ENCODE results near the gene TRAPPC3. TPM values are rescaled to one million over a fixed set of nuclear protein-coding genes. Genes with fewer than 3 reads are reported as not detected.
A peak's percentile ranks its signal among the peaks of the same experiment; 100 is the strongest.

The TRAPPC3 gene
- total and polyA plus RNA-seq, 3 experiments from 2014 or later, result 61.7 to 117 (median 63.1) TPM

DNA sequence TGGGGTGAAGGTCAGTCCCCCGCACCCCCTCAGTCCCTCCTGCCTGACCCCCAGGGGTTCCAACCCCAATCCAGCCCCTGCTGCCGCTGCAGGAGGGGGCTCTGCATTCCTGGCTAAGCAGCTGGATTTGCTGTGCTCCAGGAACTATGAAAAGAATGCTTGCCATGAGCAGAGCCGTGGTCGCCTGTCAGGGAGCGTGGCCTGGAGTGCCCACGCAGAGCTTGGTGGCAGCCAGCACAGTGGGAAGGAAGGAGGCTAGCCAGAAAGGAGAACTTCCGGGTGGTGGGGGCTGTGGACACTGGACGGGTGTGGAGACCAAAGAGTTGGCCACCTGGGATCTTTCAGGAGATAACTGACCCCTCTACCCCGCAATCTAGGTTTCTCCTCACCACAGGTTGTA lies 29.8 kb downstream of the TRAPPC3 start:
- Histone ChIP-seq H3K27ac (ENCODE audit: low read depth, low read length) (no peak overlapping the region), H3K36me3 (ENCODE audit: insufficient read depth, low read length) (no peaks in the 10 kb centered on the region), H3K4me1 (ENCODE audit: insufficient read depth, low read length) (no peaks in the 10 kb centered on the region), H3K9me3 (ENCODE audit: low read length) (no peaks in the 10 kb centered on the region), H3K4me3 (ENCODE audit: low read length) (no peak overlapping the region), H3K27me3 (ENCODE audit: insufficient read depth, low read length, poor library complexity, severe bottlenecking) (peaks cover 9% of the 10 kb centered on the region)
- ChIA-PET POLR2A (no interaction called here), CTCF (interaction anchor here (1.1 to 1.2 kb wide), 2 partner anchors 13 to 301 kb away, joined by 3 read pairs; no protein-coding TSS in a partner anchor)
- H3K4me3 Mint-ChIP-seq, result no peak overlapping the region
- peaks cover 5 to 17% (median 9%) of the 10 kb centered on the region in 3 donors for H3K4me1 Mint-ChIP-seq
- no peak for DNase-seq
- peaks cover 0 to 5% (median 0%) of the 10 kb centered on the region in 3 donors for H3K36me3 Mint-ChIP-seq
- no peaks in the 10 kb centered on the region for H3K9me3 Mint-ChIP-seq
- H3K27me3 Mint-ChIP-seq, result peaks cover 19 to 32% of the 10 kb centered on the region in 2 donors
- no peak overlapping the region for H3K27ac Mint-ChIP-seq

DNA sequence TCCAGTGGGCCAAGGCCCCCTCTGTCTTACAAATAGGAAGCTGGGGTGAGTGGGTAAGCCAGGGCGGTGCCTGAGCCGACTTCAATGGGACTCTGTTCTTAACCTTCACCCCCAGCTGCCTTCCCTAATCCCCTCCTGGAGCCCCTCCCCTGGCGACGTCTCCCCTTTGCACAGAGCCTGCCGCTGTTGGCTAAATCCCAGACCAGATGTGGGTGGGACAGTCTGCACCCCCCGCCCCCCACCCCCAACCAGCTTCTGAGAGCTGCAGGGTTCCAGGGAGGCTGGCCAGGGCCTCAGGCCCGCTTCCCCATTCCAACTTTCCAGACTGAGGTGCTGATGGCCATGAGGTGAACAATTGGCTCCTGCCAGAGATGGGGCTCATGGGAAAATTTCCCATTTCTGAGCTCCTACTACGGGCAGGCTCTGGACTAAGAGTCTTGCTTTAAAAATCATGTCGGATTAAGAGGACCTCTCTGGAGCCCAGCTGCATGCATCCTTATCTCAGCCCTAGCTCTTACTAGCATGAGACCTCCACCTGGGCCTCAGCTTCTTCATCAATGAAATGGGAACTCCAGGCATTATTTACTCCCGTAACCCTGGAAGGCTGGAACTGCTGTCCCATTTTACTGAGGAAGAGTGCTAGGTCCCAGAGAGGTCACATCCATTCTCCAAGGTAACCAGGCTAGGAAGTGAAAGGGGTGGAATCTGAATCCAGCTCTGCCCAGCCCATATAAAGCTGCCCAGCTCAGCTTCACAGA lies 30.7 kb downstream of the TRAPPC3 start:
- peaks cover 0 to 5% (median 0%) of the 10 kb centered on the region in 3 donors for H3K36me3 Mint-ChIP-seq
- H3K4me1 Mint-ChIP-seq, result peaks cover 3 to 10% (median 4%) of the 10 kb centered on the region in 3 donors
- no peaks in the 10 kb centered on the region for H3K4me1 ChIP-seq (ENCODE audit: insufficient read depth, low read length)

DNA sequence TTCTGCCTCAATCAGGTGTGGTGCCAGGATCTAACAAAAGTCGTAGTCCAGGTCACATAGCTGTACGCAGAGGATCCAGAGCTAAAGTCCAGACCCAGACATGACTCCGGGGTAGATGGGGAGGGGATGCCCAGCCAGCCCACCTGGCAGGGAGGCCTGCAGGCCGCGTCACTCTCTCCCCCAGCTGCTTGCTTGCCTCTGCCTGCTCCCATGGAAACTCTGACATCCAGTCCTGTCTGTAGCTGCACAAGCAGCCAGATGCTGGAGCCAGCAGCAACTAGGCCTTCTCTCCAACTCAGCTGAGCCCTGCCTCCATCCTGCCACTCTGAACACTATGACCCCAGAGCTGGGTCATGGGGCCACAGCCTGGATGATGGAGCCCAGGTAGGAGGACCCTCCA lies 32.4 kb downstream of the TRAPPC3 start:
- H3K36me3 ChIP-seq (ENCODE audit: insufficient read depth, low read length), result no peaks in the 10 kb centered on the region
- POLR2A ChIA-PET, result no interaction called here
- no peaks in the 10 kb centered on the region for H3K36me3 Mint-ChIP-seq
- H3K27ac ChIP-seq (ENCODE audit: low read depth, low read length), result no peak overlapping the region
- H3K9me3 ChIP-seq (ENCODE audit: low read length), result no peaks in the 10 kb centered on the region
- H3K4me3 Mint-ChIP-seq, result no peak overlapping the region
- no peak overlapping the region for H3K27ac Mint-ChIP-seq
- H3K27me3 ChIP-seq (ENCODE audit: insufficient read depth, low read length, poor library complexity, severe bottlenecking), result no peaks in the 10 kb centered on the region
- peaks cover 0 to 8% of the 10 kb centered on the region in 2 donors for H3K27me3 Mint-ChIP-seq
- H3K4me1 Mint-ChIP-seq, result peaks cover 0 to 4% (median 0%) of the 10 kb centered on the region in 3 donors
- H3K4me3 ChIP-seq (ENCODE audit: low read length), result no peak overlapping the region
- H3K4me1 ChIP-seq (ENCODE audit: insufficient read depth, low read length), result no peaks in the 10 kb centered on the region
- H3K9me3 Mint-ChIP-seq, result no peaks in the 10 kb centered on the region
- DNase-seq, result no peak
- CTCF ChIA-PET, result interaction anchor here (0.9 to 1.9 kb wide), 3 partner anchors 17 to 33 kb away, joined by 3 to 5 read pairs (median 4); partner anchors contain the start of gene TRAPPC3

More for the DNA sequence above, 30.7 kb downstream of the TRAPPC3 start:
- Histone ChIP-seq H3K36me3 (ENCODE audit: insufficient read depth, low read length) (no peaks in the 10 kb centered on the region), H3K9me3 (ENCODE audit: low read length) (no peaks in the 10 kb centered on the region), H3K27me3 (ENCODE audit: insufficient read depth, low read length, poor library complexity, severe bottlenecking) (peaks cover under 1% of the 10 kb centered on the region), H3K27ac (ENCODE audit: low read depth, low read length) (no peak overlapping the region), H3K4me3 (ENCODE audit: low read length) (no peak overlapping the region)
- ChIA-PET POLR2A (no interaction called here), CTCF (interaction anchor here (1.1 to 1.2 kb wide), 2 partner anchors 12 to 301 kb away, joined by 3 read pairs; no protein-coding TSS in a partner anchor)
- no peak overlapping the region for H3K4me3 Mint-ChIP-seq
- H3K27me3 Mint-ChIP-seq, result peaks cover 10 to 25% of the 10 kb centered on the region in 2 donors
- no peak overlapping the region for H3K27ac Mint-ChIP-seq
- DNase-seq, result no peak
- H3K9me3 Mint-ChIP-seq, result no peaks in the 10 kb centered on the region

- H3K4me1 Mint-ChIP-seq, result peaks cover 3 to 11% (median 6%) of the 10 kb centered on the region in 3 donors
- DNase-seq, result no peak
Measured at GRCh38 chr1:36115931-36116330, 33.4 kb downstream of the TRAPPC3 start.

DNA sequence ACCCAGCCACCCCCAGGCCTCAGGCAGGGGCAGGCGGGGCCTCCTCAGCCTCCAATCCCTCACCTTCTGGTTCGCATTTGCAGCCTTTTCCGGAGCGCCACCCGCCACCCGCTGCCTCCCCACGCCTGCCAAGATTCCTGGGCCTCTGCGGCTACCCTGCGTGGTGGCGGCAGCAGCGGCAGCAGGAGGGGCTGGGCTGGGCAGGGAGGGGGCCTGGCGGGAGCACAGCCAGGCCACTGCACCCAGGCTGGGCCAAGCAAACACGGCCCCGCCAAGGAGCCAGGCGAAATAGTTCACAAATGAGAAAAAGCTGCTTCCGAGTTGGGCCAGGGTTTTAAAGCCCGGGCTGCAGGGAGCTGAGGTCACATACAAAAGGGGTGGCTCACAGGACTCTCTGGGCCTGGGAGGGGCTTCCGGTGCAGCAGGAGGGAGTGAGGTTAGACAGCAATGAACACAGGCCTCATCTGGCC lies 34.1 kb downstream of the TRAPPC3 start:
- Histone ChIP-seq H3K4me1 (ENCODE audit: insufficient read depth, low read length) (no peaks in the 10 kb centered on the region), H3K36me3 (ENCODE audit: insufficient read depth, low read length) (no peaks in the 10 kb centered on the region), H3K27me3 (ENCODE audit: insufficient read depth, low read length, poor library complexity, severe bottlenecking) (no peaks in the 10 kb centered on the region), H3K9me3 (ENCODE audit: low read length) (no peaks in the 10 kb centered on the region), H3K4me3 (ENCODE audit: low read length) (no peak overlapping the region), H3K27ac (ENCODE audit: low read depth, low read length) (no peak overlapping the region)
- Mint-ChIP-seq H3K36me3 (peaks cover 0 to 1% (median 0%) of the 10 kb centered on the region in 3 donors), H3K27me3 (peaks cover 0 to 4% of the 10 kb centered on the region in 2 donors), H3K9me3 (no peaks in the 10 kb centered on the region), H3K4me1 (peaks cover 5 to 14% (median 6%) of the 10 kb centered on the region in 3 donors), H3K4me3 (no peak overlapping the region), H3K27ac (no peak overlapping the region)
- ChIA-PET POLR2A (no interaction called here), CTCF (no interaction called here)
- DNase-seq, result no peak

More at GRCh38 chr1:36115931-36116330, 33.4 kb downstream of the TRAPPC3 start:
- Histone ChIP-seq H3K27me3 (ENCODE audit: insufficient read depth, low read length, poor library complexity, severe bottlenecking) (no peaks in the 10 kb centered on the region), H3K27ac (ENCODE audit: low read depth, low read length) (no peak overlapping the region), H3K36me3 (ENCODE audit: insufficient read depth, low read length) (no peaks in the 10 kb centered on the region), H3K4me1 (ENCODE audit: insufficient read depth, low read length) (no peaks in the 10 kb centered on the region), H3K9me3 (ENCODE audit: low read length) (no peaks in the 10 kb centered on the region), H3K4me3 (ENCODE audit: low read length) (no peak overlapping the region)
- POLR2A ChIA-PET, result no interaction called here
- CTCF ChIA-PET, result interaction anchor here (1.5 kb wide), 1 partner anchor 19 kb away, joined by 4 read pairs; no protein-coding TSS in a partner anchor
- Mint-ChIP-seq H3K9me3 (no peaks in the 10 kb centered on the region), H3K27ac (no peak overlapping the region), H3K4me3 (no peak overlapping the region), H3K27me3 (peaks cover 0 to 4% of the 10 kb centered on the region in 2 donors), H3K36me3 (peaks cover 0 to 1% (median 0%) of the 10 kb centered on the region in 3 donors)

GRCh38 chr1:36114371-36114770 lies 34.9 kb downstream of the TRAPPC3 start:
- Mint-ChIP-seq H3K27ac (peak overlapping the region in 1 of 8 donors; percentile 91), H3K4me1 (peaks cover 6 to 18% (median 7%) of the 10 kb centered on the region in 3 donors), H3K27me3 (no peaks in the 10 kb centered on the region), H3K36me3 (peaks cover 0 to 1% (median 0%) of the 10 kb centered on the region in 3 donors), H3K4me3 (no peak overlapping the region), H3K9me3 (no peaks in the 10 kb centered on the region)
- Histone ChIP-seq H3K36me3 (ENCODE audit: insufficient read depth, low read length) (no peaks in the 10 kb centered on the region), H3K27me3 (ENCODE audit: insufficient read depth, low read length, poor library complexity, severe bottlenecking) (no peaks in the 10 kb centered on the region), H3K27ac (ENCODE audit: low read depth, low read length) (no peak overlapping the region), H3K4me1 (ENCODE audit: insufficient read depth, low read length) (peaks cover 2% of the 10 kb centered on the region), H3K4me3 (ENCODE audit: low read length) (no peak overlapping the region), H3K9me3 (ENCODE audit: low read length) (no peaks in the 10 kb centered on the region)
- CTCF ChIA-PET, result no interaction called here
- no peak for DNase-seq
- POLR2A ChIA-PET, result no interaction called here

DNA sequence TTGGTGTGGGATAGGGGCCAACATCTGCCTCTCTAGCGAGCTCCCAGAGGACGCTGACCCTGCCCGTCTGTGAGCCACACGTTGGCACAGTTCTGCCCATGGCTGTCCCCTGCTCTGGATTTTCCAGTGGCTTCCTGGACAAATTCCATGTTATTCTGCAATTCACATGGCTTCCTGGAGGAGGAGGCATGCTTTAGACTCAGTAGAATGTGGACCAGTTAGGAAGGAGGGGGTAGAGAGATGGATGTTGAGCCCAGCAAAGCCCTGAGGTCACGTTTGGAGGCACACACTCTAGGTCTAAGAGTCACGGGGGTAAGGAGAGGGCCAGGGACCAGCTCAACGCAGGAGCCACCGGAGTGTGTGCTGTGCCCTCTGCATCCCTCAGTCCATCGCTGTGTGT lies 36.5 kb downstream of the TRAPPC3 start:
- H3K4me1 Mint-ChIP-seq, result peaks cover 16 to 34% (median 19%) of the 10 kb centered on the region in 3 donors
- H3K27ac Mint-ChIP-seq, result no peak overlapping the region
- ChIA-PET POLR2A (no interaction called here), CTCF (interaction anchor here (1.1 kb wide), 1 partner anchor 13 kb away, joined by 4 read pairs; no protein-coding TSS in a partner anchor)
- Histone ChIP-seq H3K4me1 (ENCODE audit: insufficient read depth, low read length) (peaks cover 12% of the 10 kb centered on the region), H3K9me3 (ENCODE audit: low read length) (no peaks in the 10 kb centered on the region), H3K27me3 (ENCODE audit: insufficient read depth, low read length, poor library complexity, severe bottlenecking) (no peaks in the 10 kb centered on the region), H3K27ac (ENCODE audit: low read depth, low read length) (no peak overlapping the region), H3K36me3 (ENCODE audit: insufficient read depth, low read length) (no peaks in the 10 kb centered on the region), H3K4me3 (ENCODE audit: low read length) (no peak overlapping the region)
- no peak for DNase-seq
- no peak overlapping the region for H3K4me3 Mint-ChIP-seq
- H3K27me3 Mint-ChIP-seq, result no peaks in the 10 kb centered on the region
- H3K36me3 Mint-ChIP-seq, result peaks cover 0 to 1% (median 0%) of the 10 kb centered on the region in 3 donors
- no peaks in the 10 kb centered on the region for H3K9me3 Mint-ChIP-seq

DNA sequence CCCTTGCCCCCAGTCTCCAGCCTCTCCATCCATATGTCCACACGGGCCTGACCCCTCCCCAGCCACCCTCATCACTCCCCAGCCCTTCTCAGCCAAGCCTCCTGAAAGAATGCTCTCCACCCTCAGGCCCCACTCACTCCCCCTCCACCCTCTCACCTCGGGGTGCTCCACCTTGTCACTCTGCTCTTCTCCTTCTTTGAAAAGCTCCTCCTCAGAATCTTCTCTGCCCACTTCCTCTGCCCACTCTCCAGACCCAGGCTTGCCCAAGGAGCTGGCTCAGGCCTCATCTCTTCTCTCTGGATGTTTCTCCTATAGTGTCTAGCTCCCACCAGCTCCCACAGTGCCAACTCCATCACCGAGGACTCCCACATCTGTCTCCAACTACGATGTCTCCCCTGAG lies 38.1 kb downstream of the TRAPPC3 start:
- DNase-seq, result no peak
- no peak overlapping the region for H3K4me3 ChIP-seq (ENCODE audit: low read length)
- Mint-ChIP-seq H3K36me3 (peaks cover 0 to 1% (median 0%) of the 10 kb centered on the region in 3 donors), H3K27ac (peak overlapping the region in 4 of 8 donors; percentile 20 to 58 (median 46)), H3K9me3 (no peaks in the 10 kb centered on the region), H3K4me3 (no peak overlapping the region), H3K27me3 (no peaks in the 10 kb centered on the region), H3K4me1 (peaks cover 16 to 35% (median 19%) of the 10 kb centered on the region in 3 donors)
- H3K36me3 ChIP-seq (ENCODE audit: insufficient read depth, low read length), result no peaks in the 10 kb centered on the region
- H3K9me3 ChIP-seq (ENCODE audit: low read length), result no peaks in the 10 kb centered on the region
- no peak overlapping the region for H3K27ac ChIP-seq (ENCODE audit: low read depth, low read length)
- ChIA-PET POLR2A (no interaction called here), CTCF (interaction anchor here (1.2 to 2.4 kb wide), 2 partner anchors 11 to 24 kb away, joined by 3 to 9 read pairs; no protein-coding TSS in a partner anchor)
- no peaks in the 10 kb centered on the region for H3K27me3 ChIP-seq (ENCODE audit: insufficient read depth, low read length, poor library complexity, severe bottlenecking)
- peaks cover 12% of the 10 kb centered on the region for H3K4me1 ChIP-seq (ENCODE audit: insufficient read depth, low read length)

Data from CD8-positive, alpha-beta memory T cell (primary cell).